AG04450 (cell line): Measurements from ENCODE around the gene EFEMP1. TPM values are rescaled to one million over a fixed set of nuclear protein-coding genes. Genes with fewer than 3 reads are reported as not detected.
A peak's percentile ranks its signal among the peaks of the same experiment; 100 is the strongest.

Experiments used
- CTCF ChIA-PET: fragments of 300-600, 350-600 bp; formaldehyde crosslinking; extraction: SDS; loops from one replicate; lab custom pipeline; 2022; ENCODE audit warnings: antibody characterized with exemption, inconsistent platforms; lab: Charles Lee
- POLR2A ChIA-PET: fragments of 350-600 bp; formaldehyde crosslinking; extraction: SDS; loops from one replicate; lab custom pipeline; 2021; ENCODE audit warnings: antibody characterized with exemption, inconsistent platforms; lab: Yijun Ruan, JAX
- DNase-seq: peaks from one replicate; pipeline ENCODE4 v3.0.0-alpha.2; 2011; ENCODE audit warnings: low read depth, low spot score
- H3K27ac ChIP-seq: one replicate; pipeline ENCODE4 v1.5.1; 2012; ENCODE audit warnings: low read depth, low read length, control low read depth
- H3K27me3 ChIP-seq: one replicate; pipeline ENCODE4 v1.6.0; 2012; ENCODE audit warnings: low read length; ENCODE audit not compliant: control insufficient read depth, insufficient read depth
- H3K4me3 ChIP-seq: 2 replicates; pipeline ENCODE4 v1.5.1; 2011; ENCODE audit warnings: mild to moderate bottlenecking, low read depth, low read length, control low read depth
- H3K9me3 ChIP-seq: 2 replicates; pipeline ENCODE4 v1.5.1; 2012; ENCODE audit warnings: low read length; ENCODE audit not compliant: control insufficient read depth, insufficient read depth
- CTCF ChIP-seq: IDR thresholded peaks from 2 replicates; pipeline ENCODE4 v1.5.1; 2011; ENCODE audit warnings: low read depth, low read length, control low read depth, inconsistent platforms
- polyA plus RNA-seq: library from polyadenylated mRNA; depleted of rRNA; stranded (reverse); fragments of >200 nt; gene quantifications from 2 replicates; pipeline ENCODE4 v1.2.3, GENCODE V29; 2011

The EFEMP1 gene
- polyA plus RNA-seq, 1 experiment: 423 TPM

DNA sequence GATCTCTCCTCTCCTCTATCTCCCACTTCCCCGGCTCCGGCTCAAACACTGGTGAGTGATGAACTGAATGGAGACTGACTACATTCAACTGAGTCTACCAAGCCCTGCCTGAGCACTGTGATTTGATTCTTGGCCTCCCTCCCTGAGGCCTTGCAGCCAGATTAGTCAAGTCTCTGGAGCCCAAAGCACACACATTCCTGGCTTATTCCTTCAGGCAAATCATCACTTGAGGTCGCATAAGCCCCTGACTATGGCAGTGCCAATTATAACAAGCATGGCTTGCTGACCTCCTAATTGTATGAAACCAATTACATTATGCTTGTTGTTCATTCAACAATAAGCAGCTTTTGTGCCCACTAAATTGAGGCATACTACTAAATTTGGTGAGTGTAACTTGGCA is 34.6 kb downstream of the EFEMP1 start:
- DNase-seq: no peak
- POLR2A ChIA-PET: no interaction called here

GRCh38 chr2:55887901-55888624 is 35.5 kb downstream of the EFEMP1 start:
- POLR2A ChIA-PET: interaction anchor here (0.6 to 1.1 kb wide), 3 partner anchors 16 to 71 kb away, joined by 3 read pairs; no protein-coding TSS in a partner anchor
- Histone ChIP-seq H3K27me3 (no peaks in the 10 kb centered on the region), H3K9me3 (no peaks in the 10 kb centered on the region), H3K4me3 (no peak overlapping the region), H3K27ac (peak overlapping the region; percentile 63)
- CTCF ChIA-PET: interaction anchor here (0.6 to 1.3 kb wide), 3 partner anchors 21 to 170 kb away, joined by 3 to 6 read pairs (median 5); no protein-coding TSS in a partner anchor
- TF ChIP-seq CTCF: no peak
- peak; percentile 63 for DNase-seq

More for the DNA sequence above, 34.6 kb downstream of the EFEMP1 start:
- CTCF ChIA-PET: no interaction called here
- H3K4me3 ChIP-seq: no peak overlapping the region
- no peak for TF ChIP-seq CTCF
- H3K27me3 ChIP-seq: no peaks in the 10 kb centered on the region
- no peaks in the 10 kb centered on the region for H3K9me3 ChIP-seq
- H3K27ac ChIP-seq: peak overlapping the region; percentile 63

DNA sequence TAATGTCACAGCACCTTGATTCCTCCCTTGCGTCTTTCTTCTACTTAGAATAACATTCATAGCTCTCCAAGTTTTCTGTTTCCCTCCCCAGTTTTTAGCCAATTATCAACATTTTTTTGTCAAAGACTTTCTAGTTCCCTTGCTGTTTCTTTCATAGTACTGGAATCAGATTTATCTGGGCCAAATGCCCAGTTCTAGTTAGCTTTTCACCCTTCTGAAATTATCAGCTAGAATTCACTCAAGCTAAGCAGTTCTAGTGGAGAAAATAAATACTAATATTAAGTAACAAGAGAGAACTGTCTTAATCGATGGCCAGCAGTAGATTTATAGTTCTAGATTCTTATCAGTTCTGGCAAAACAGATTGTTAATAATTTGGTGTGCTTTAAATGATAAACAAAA is 36.2 kb downstream of the EFEMP1 start:
- no peak for TF ChIP-seq CTCF

GRCh38 chr2:55885944-55886281 is 37.7 kb downstream of the EFEMP1 start:
- H3K9me3 ChIP-seq: no peaks in the 10 kb centered on the region
- no peak for TF ChIP-seq CTCF
- no peak for DNase-seq
- CTCF ChIA-PET: interaction anchor here (1.7 kb wide), 1 partner anchor 114 kb away, joined by 4 read pairs; no protein-coding TSS in a partner anchor
- H3K27ac ChIP-seq: no peak overlapping the region
- H3K27me3 ChIP-seq: no peaks in the 10 kb centered on the region
- POLR2A ChIA-PET: interaction anchor here (0.6 to 1.1 kb wide), 2 partner anchors 23 to 33 kb away, joined by 3 to 4 read pairs; no protein-coding TSS in a partner anchor
- H3K4me3 ChIP-seq: no peak overlapping the region

More for the DNA sequence above, 36.2 kb downstream of the EFEMP1 start:
- no peak overlapping the region for H3K4me3 ChIP-seq
- no peak for DNase-seq
- ChIA-PET CTCF (interaction anchor here (0.7 to 1.3 kb wide), 2 partner anchors 21 to 169 kb away, joined by 5 to 6 read pairs; no protein-coding TSS in a partner anchor), POLR2A (interaction anchor here (1.1 kb wide), 1 partner anchor 24 kb away, joined by 3 read pairs; no protein-coding TSS in a partner anchor)
- H3K27me3 ChIP-seq: no peaks in the 10 kb centered on the region
- H3K27ac ChIP-seq: no peak overlapping the region
- H3K9me3 ChIP-seq: no peaks in the 10 kb centered on the region
